GM18867 (cell line): ENCODE measurements around the gene ZNF778.
A peak's percentile ranks its signal among the peaks of the same experiment; 100 is the strongest.

ENCODE experiments used
- ATAC-seq: cut with Tn5 transposase; IDR thresholded peaks from one replicate; pipeline ENCODE4 v1.9.1; 2021; ENCODE audit warnings: mild to moderate bottlenecking, moderate library complexity; ENCODE audit not compliant: unreplicated experiment

Gene ZNF778

DNA sequence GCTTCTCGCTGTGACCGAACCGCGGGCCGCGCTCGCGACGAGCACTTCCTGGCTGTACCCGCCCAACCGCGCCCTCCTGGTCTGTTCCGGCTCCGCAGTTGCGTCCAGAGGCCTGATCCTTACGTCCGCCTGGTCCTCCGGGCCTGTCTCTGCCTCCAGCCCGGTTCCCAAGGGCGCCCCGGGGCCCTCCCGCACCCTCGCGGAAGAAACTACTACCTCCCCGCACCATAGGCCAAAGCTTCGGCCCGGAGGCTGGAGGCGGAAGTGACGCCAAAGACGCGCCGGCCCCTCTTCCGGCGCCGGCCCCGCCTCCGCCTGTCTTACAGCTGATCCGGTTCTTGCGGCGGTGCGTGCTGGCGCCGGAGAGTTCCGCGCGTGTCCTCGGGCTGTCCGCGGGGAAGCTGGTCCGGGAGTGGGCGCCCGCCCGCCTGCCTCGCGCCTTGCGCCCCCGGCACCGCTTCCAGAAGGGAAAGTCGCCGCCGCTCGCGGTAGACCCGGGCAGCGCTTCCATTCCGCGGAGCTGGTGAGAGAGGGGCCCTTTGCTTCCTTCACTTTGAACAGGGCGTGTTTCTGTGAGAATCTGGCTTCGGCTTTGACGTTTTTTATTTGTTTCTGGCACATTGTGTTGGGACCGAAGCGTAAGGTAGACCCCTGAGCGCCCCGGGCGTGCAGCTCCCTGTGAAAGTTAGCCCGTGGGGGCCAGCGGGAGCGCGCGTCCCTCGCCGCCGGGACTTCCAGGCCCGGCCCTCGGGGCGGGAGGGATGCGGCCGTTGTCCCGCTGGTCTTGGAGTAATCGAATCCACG, at the start of gene ZNF778:
ZNF778 (plus strand) TSS at position 316 of the 804 bp plus-strand sequence. CDS start 3,425 bp downstream, outside the sequence.
- peak; percentile 85 for ATAC-seq

DNA sequence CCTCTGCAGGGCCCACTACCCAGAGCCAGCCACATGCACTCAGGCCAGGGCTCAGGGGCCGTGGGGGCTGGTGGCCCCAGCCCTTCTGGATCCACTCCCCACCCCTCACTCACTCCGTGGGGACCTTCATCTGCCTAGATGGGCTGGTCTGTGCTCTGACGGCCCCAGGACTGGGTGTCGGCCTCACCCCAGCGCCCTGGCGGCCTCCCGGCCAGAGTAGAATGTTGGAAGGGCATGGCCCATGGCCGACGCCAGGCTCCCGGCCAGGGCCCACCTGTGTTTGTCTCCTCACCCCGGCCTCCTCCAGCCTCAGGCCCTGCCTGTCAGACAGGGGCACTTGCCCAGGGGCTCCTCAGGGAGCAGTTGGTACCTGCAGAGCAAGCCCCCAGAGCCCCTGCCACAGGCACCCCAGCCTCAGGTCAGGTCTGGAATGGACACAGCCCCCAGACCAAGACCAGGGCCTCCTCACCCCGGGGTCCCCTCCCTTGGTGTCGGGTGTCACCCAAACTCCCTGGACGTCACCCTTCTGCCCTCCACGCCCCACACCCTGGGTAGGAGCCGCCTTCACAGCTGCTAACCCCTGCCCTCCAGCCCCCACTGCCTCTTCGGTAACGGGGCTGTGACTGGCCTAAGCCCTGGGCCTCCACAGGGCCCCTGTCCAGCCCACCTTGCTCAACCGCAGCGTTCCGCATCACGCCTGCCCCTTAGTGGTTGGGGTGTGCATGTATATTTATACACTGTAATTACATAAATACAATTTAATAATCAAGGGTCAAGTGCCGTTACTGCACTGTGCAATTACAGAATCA, 48.9 kb upstream of the ZNF778 start:
- no peak for ATAC-seq

DNA sequence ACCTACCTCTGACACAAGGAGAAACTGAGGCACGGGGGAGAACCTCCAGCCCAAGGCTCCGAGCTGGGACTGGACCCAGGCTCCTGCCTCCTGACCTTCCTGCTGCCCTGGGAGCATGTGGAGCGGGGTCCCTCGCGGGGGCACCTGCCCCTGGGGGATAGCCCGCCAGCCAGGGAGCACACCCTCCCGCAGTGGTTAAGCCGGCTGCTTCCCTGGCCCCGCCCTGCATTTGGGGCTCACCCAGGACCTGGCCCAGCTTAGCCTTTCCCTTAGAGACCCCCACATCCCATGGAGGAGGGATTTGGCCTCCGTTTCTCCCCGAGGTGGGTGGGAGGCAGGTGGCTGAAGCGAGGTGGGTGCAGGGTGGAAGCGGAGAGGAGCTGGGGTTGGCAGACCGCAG, 47.7 kb upstream of the ZNF778 start:
- ATAC-seq: no peak

DNA sequence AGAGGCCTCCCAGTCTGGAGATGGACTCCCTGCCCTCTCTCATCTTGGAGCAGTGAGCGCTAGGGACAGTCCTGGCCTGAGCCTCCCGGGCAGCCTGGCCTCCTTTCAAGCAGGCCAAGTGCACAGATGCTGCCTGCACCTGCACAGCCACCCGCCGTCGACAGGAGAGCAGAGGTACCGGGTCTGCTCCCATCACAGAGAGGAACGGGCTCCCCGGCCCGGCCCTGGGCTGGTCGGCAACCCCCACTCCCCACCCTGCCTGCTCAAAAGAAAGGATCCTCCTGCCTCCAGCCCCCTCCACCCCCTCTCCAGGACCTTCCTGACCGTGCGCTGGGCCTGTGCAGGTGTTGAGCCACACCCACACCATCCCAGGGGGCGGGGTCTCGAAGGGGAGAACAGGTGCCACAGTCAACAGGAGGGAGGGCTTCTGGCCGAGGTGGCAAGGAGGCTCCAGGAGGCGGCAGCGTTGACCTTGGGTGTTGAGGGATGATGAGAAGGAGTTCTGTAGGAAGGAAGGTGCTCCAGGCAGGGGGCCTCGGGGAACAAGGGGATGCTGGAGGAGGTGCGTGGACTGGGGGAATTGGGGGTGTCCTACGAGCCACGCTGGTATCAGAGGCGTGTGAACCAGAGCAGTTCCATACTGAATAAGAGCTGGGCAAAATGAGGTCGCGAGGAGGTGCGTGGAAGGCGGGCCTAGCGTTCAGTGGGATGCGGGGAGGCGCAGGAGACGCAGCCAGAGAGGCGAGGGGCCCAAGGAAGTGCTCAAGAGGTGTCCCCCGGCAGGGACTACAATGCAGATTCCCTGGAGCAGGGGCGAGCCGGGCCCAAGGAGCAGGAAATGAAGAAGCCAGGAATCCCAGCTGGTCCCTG, 46.9 kb upstream of the ZNF778 start:
- no peak for ATAC-seq

DNA sequence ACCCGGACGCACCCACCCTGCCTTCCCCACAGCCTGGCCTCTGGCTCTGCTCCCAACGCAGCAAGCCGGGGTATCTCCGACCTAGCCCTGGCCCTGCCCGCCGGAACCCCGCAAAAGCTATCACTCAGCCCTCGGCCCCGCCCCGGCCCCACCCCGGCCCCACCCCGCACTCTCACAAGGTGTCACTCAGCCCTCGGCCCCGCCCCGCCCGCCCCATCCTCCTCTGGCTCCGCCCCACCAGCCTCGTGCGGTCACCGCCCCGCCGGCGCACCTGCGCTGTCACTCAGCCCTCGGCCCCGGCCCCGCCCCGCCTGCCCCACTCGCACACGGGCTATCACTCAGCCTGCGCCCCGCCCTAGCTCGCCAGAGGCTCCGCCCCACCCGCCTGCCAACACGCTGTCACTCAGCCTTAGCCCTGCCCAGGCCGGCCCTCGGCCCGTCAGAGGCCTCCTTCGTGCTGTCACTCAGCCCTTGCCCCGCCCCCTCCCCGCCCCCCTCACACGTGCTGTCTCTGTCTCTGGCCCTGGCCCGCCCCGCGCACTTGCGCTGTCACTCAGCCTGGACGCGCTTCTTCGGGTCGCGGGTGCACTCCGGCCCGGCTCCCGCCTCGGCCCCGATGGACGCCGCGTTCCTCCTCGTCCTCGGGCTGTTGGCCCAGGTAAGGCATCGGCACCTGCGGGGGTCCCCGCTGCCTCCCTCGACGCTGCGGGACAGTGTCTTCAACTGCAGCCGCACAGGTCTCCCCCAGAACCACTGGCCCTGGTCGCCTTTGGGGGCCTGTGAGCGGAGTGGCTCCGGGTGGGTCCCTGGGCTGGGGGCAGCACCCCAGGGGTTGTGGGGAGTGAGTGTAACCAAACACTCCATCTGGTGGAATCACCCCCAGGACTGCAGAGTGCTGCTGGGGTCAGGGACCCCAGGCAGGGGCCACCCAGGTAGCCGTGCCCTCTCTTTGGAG, 46.0 kb upstream of the ZNF778 start, which contains the start of gene CDH15:
CDH15 (plus strand) TSS at position 533 of the 955 bp plus-strand sequence; CDS start at position 617, 84 bp downstream.
- ATAC-seq: peak; percentile 80

DNA sequence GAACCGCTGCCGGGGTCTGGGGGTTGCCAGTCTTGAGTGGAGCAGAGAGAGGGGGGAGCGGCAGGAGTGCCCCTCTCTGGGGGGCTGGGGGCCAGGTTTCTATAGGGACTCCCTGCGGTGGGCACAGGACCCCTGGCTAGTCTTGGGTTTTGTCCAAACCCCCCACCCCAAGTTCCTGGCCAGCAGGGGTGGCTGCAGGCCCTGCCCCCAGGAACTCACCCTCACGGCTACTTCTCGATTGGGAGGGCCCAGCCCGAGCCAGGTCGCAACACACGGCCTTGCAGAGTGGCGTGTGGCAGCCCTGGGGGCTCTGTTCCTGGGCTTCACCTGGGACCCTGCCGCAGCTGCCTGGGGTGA, 45.4 kb upstream of the ZNF778 start:
- ATAC-seq: no peak

DNA sequence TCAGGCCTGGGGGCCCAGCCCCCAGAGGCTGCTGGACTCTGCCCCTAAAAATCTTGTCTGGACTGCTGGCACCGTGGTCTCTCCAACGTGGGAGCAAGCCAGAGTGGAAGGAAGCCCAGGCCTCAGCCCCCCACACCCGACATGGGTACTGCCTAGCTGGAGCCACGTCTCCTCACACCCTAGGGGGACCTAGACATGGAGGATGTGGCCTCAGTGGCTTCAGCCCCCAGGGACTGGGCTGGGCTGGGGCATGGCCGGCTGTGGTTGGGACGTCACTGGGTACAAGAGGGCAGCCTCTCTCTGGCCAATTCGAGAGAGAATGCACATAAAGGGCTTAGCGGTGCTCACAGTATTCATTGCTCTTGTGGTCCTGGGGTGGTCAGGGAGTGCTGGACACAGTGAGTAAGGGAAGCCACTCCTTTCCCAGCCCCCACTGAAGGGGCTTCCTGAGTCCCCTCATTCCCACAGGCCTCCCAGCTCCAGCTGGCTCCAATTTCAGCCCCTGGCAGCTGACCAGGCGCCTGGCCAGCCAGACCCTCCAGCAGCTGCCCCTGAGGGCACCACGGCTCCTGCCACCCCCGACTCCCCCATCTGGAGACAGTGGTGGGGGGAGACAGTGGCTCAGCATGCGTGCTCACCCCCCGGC, 44.9 kb upstream of the ZNF778 start:
- ATAC-seq: no peak

DNA sequence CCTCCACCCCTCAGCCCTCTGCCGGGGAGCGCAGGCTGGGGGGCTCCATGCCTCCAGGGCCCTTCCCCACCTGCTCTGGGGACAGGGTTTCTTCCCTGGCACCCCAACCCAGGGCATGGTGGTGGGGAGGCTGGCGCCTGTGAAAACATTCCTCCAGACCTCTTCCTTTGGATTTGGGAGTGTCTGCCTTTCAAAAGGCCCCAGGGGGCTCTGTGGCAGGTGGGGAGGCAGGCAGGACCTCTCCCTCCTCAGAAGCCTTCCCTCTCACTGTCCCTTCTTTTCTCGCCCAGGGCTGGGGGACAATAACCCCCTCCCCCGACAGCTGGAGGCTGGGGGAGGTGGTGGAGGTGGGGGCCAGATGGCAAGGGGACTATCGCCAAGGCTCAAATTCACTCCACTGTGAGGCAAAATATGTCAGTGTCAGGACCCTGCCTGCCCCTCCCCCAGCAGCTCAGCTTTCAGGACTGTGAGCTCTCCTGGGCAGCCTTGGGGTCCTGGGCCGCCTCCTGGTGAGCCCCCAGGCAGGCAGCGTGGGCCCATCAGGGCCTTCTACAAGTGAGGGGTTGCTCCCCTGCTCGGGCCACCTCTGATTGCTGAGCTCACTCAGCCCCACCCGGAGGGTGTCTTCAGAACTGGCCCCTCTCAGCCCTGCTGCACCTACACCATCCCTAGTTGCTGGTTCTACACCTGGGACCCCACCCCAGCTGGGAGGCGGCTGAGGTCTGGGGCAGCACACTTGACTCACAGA, 44.2 kb upstream of the ZNF778 start:
- no peak for ATAC-seq

DNA sequence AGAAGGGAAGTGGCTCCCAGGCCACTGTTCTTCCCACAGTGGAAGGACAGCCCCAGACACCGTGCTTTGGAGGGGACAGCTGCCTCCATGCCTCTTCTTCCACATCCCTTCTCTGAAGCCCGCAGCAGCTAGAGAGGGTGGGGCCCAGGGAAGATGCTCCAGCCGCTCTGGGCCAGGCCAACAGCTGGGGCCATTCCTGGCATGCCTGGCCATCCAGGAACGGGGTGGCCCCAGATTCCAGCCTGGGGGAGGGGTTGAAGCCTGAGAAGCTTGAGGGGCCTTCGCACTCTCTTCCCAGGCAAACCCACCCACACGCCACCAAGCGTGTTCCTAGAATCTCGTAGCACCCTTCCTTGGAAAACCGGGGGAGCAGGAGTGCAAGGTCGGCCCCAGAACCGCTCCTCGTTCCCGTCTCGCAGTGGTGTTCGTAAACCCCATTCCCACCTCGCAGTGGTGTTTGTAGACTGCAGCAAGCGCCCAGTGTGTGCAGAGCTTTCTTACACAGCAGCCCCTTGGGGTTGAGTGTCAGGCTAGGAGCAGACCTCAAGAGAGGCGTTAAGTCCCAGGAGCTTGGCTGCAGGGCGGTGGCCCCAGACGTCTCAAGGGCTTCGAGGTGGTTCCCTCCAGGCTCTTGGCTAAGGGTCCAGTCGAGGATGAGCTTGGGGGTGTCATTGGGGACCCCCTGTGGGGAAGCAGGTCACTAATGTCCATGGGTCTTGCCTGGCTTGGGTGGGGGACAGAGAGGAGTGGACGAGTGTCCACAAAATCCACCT, 43.3 kb upstream of the ZNF778 start:
- ATAC-seq: no peak

DNA sequence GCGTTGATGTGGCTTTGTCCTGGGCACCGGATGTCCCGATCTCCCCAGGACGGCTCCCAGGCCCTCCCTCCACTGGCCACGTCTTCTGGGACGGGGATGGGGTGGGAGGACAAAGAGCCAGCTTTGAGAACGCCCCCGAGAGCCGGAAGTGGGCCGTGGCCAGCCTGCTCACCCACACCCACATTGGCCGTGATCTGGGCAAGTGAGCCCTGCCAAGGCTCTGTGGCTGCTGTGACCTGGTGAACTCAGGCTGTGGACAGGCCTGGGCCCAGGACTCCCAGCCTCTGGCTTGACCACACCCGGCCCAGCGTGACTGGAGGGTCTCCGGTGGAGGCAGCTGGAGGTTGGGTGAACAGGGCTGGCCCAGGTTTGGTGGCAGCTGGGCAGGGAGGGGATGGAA, 42.6 kb upstream of the ZNF778 start:
- ATAC-seq: no peak

DNA sequence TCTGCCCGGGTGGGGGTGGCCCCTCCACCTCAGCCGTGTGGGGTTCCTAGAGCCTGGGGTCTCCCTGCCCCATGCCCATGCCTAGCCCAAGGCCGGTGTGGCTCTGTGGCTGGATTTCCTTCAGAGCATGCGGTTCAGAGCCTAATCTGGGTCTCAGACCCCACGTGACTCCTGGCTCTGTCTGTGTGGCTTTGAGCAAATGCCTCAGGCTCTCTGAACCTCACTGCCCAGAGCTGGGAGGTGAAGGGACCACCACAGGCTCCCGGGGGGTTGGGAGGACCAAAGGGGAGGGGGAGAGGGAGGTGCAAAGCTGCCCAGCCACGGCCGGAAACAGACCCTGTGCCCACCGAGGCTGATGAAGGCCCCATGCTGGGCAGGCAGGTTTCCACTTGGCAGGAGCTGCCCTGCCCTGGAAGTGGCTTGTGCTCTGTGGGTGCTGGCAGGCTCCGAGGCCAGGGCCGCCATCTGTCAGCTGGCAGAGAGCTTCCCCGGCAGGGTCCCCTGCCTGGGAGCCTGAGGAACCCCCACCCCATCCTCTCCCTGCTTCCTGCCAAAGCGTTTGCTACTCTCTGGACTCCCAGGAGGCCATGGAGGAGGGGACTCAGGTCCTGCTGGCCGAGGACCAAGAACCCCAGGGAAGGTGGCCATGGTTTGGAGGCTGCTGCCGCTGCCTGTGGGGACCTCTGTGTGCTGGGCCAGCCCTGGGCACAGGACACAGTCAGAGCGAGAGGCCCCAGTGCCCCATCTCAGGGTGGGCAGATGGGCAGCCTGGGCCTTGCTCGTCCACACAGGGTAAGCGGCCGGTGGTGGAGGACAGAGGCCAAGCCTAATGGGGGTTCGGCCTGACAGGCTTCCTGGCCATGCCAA, 42.0 kb upstream of the ZNF778 start:
- ATAC-seq: no peak

DNA sequence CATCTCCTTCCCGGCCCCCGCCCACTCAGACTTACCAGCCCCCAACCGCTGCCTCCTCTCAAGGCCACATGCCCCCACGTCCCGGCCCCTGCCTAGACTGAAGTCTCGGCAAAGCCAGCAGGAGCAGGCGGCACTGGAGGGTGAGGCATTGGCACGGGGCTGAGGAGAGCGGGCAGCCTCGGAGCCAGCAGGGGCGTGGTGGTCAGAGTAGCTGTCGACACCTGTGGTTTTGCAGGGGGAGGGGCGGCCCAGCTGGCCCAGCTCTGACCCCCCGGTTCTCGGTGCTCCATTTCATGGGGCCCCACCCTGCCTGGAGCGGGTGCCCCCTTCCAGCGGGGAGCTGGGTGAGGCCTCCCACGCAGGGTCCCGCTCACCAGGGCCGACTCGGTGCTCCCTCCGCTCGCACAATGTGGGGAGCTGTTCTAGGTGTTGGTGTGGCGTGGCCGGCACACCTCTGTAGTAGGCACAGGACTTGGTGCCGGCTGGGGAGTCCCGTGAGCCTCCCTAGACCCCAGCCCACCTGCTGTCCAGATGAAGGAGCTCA, 41.3 kb upstream of the ZNF778 start:
- ATAC-seq: no peak

DNA sequence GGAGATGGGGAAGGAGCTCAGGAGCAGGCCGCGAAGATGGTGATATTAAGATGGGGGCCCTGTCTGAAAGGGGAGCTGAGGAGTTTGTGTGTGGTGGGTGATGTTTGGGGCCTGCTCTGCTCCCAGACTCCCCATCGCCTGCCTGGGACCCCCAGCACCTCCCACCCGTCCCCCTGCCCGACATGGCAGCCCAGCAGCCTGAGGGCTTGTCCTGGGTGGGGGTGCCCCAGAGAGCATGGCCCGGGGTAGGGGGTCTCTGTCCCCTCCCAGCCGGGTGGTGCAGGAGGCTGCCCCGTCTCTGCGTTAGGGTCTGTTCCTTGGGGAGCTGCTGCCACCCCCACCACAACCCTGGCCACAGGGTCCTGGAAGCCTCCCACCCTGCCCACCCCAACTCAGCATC, 40.8 kb upstream of the ZNF778 start:
- ATAC-seq: no peak

DNA sequence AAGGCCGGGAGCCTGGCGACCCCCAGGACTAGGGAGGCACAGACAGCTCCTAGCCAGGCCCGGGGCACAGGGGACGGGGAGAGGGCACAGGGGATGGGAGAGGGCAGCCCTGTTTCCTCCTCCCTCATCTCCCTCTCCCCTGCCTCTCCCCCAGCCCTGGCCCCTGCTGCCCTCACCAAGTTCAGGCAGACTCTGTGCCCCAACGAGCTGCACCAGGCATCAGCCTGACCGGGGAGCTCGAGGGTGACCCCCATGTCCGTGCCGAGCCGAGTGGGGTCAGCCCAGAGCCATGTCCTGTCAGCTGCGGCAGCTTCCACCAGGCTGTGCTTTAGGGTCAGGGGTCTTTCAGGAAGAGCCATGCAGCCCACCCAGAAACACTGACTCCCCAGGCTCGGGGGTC, 40.0 kb upstream of the ZNF778 start:
- ATAC-seq: no peak

DNA sequence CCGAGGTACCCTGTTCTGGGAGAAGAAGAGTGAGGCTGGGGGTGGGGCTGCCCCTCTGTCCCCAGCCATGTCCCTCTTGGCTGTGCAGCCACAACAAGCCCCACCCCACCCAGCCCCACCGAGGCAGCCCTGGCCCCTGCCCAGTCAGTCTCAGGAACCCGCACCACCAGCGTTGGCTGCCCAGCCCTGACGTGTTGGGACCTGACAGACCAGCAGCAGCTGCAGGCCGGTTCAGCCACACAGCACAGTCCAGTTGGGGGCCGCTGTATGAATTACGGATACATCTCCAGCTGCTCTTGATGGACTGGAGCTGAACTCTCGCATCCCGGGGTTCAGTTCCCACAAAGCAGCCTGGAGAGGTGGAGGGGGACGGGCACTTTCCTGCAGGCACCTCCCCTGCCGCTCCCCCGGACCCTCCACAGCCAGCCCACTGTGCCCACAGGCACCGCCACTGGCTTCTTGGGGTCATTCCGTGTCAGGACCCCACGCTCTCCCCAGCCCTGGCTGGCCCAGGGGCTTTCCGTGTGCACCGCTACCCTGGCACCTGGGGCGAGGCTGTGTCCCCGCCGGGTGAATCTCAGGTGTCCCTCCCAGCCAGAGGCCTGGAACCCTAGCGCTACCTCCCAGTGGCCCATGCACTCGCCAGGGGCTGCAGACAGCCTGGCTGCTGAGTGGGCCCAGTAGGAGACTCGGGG, 38.9 kb upstream of the ZNF778 start:
- no peak for ATAC-seq

DNA sequence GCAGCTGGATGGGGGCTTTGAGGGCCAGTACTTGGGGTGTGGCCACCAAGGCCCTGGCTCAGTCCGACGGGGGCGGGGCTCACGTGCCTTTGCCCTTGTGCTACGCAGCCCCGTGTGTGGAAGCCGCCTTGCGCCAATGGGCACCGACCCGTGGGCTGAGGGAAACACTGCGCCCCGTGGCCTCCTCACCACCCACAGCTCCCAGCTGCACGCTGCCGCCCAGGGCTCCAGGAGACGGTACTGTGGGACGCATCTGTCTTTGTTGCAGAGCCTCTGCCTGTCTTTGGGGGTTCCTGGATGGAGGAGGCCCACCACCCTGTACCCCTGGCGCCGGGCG, 38.4 kb upstream of the ZNF778 start:
- no peak for ATAC-seq
